ENCODE measurements around the gene AFAP1L1.
A peak's percentile ranks its signal among the peaks of the same experiment; 100 is the strongest.

The AFAP1L1 gene

DNA sequence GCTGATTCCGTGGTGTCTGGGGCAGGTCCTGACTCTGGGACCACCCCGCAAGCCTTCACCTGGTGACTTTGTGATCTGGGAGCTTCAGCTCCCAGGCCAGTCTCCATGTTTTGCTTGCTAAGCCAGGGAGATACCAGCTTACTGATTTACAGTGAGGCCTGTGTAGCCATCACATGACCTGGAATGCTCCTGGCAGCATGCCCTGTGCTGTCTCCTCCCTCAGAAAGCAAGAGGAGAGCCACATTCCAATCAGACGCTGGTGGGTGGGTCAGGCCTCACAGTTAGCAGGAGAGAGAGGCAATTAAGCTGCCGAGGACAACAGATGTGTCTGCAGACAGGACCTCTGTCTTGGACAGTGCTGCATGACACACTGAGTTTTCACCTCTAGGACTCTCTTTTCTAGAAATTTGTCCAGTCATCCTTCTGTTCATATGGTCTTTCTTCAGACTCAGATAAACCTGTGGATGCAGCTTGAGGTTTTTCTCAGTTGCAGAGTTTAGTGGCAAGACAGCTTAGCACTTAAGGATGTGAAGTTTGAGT is 49.2 kb downstream of the AFAP1L1 start:
- Histone ChIP-seq H3K14ac (ENCODE audit: low read length in 2 of 2) (peak overlapping the region in 1 of 2 experiments; percentile 56), H4K91ac (ENCODE audit: low read length) (peak overlapping the region; percentile 94), H3K4me3 (ENCODE audit: insufficient read depth in 1 of 2, low read depth in 1 of 2, low read length in 2 of 2) (no peak overlapping the region), H3K9ac (ENCODE audit: low read length) (peak overlapping the region; percentile 70), H3K23ac (ENCODE audit: low read length in 2 of 2) (no peak overlapping the region), H3K4ac (ENCODE audit: low read depth in 1 of 2, low read length in 2 of 2) (peak overlapping the region; percentile 88 to 95), H3K27ac (ENCODE audit: low read length, poor library complexity, severe bottlenecking) (peak overlapping the region; percentile 86), H3K27me3 (ENCODE audit: control insufficient read depth in 1 of 2, insufficient read depth in 1 of 2, low read length in 2 of 2) (no peaks in the 10 kb centered on the region), H4K8ac (ENCODE audit: low read length) (peak overlapping the region; percentile 96), H2AFZ (ENCODE audit: low read depth, low read length) (peak overlapping the region; percentile 48), H3K36me3 (ENCODE audit: control insufficient read depth in 1 of 2, insufficient read depth in 2 of 2, low read depth in 1 of 2, low read length in 2 of 2) (peaks cover 6 to 16% of the 10 kb centered on the region in 2 experiments), H3K79me1 (replicated peaks; ENCODE audit: low read length, poor library complexity, severe bottlenecking) (no peaks in the 10 kb centered on the region), H3K4me1 (ENCODE audit: control insufficient read depth, insufficient read depth, low read depth, low read length) (peaks cover 14% of the 10 kb centered on the region), H2AK5ac (ENCODE audit: low read length, severe bottlenecking) (no peak overlapping the region), H2BK5ac (ENCODE audit: low read depth, low read length, poor library complexity, severe bottlenecking) (no peak overlapping the region), H3K9me3 (ENCODE audit: control insufficient read depth, low read length) (no peaks in the 10 kb centered on the region), H2BK120ac (ENCODE audit: low read depth, low read length) (peak overlapping the region; percentile 89), H3K18ac (ENCODE audit: low read depth in 1 of 2, low read length in 2 of 2) (peak overlapping the region; percentile 96 to 98), H2BK15ac (ENCODE audit: low read depth, poor library complexity, severe bottlenecking) (peak overlapping the region; percentile 92), H2BK12ac (ENCODE audit: low read length in 2 of 2) (peak overlapping the region; percentile 91 to 98), H3K4me2 (ENCODE audit: low read length, poor library complexity, severe bottlenecking) (no peak overlapping the region)
- WGBS, result 32% methylated on average over 4 of the region's 4 CpGs
- DNase-seq, result peak; percentile 95

DNA sequence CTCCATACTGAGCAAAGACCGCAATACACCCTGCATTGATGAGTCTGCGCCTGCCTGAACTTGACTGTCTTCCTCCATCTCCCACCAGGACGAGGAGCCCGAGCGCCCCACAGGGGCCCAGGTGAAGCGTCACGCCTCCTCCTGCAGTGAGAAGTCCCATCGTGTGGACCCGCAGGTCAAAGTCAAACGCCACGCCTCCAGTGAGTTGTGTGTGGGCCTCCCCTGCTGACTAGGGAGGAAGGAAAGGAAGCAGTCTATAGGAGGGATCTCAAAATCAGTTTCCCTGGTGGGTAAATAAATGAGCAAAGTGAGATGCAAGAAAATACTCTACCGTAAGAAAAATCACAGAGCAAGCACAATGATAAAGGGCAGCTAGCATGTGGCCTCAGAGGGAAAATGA is 50.9 kb downstream of the AFAP1L1 start:
- H2AK5ac ChIP-seq (ENCODE audit: low read length, severe bottlenecking), result no peak overlapping the region
- peaks cover 6 to 16% of the 10 kb centered on the region in 2 experiments for H3K36me3 ChIP-seq (ENCODE audit: control insufficient read depth in 1 of 2, insufficient read depth in 2 of 2, low read depth in 1 of 2, low read length in 2 of 2)
- H2BK5ac ChIP-seq (ENCODE audit: low read depth, low read length, poor library complexity, severe bottlenecking), result no peak overlapping the region

DNA sequence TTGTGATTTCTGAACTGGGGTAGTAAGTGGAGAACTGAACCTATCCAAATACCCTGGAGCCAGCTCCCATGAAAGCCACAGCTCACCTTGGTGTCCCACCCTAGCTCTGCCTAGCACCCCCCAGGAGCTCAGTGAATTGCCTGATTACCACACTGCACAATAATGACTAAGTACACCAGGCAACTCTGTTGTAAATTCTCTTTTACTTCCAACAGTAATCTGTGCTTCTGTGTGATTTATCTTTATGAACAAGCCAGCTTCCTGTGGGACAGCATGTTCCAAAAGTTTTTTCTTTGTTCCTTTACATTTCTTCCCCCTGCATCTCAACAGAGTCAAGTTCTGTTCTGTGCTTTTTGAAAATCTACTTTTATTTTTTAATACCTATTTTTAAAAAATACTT is 51.6 kb downstream of the AFAP1L1 start:
- Histone ChIP-seq H4K91ac (ENCODE audit: low read length) (peak overlapping the region; percentile 34), H2AFZ (ENCODE audit: low read depth, low read length) (no peak overlapping the region), H3K27me3 (ENCODE audit: control insufficient read depth in 1 of 2, insufficient read depth in 1 of 2, low read length in 2 of 2) (no peaks in the 10 kb centered on the region), H2AK5ac (ENCODE audit: low read length, severe bottlenecking) (no peak overlapping the region), H3K9me3 (ENCODE audit: control insufficient read depth, low read length) (no peaks in the 10 kb centered on the region), H3K4me1 (ENCODE audit: control insufficient read depth, insufficient read depth, low read depth, low read length) (peaks cover 14% of the 10 kb centered on the region), H4K8ac (ENCODE audit: low read length) (peak overlapping the region; percentile 84), H3K79me1 (replicated peaks; ENCODE audit: low read length, poor library complexity, severe bottlenecking) (no peaks in the 10 kb centered on the region), H2BK15ac (ENCODE audit: low read depth, poor library complexity, severe bottlenecking) (peak overlapping the region; percentile 76), H3K4ac (ENCODE audit: low read depth in 1 of 2, low read length in 2 of 2) (peak overlapping the region; percentile 72 to 74), H3K4me3 (ENCODE audit: insufficient read depth in 1 of 2, low read depth in 1 of 2, low read length in 2 of 2) (no peak overlapping the region), H2BK5ac (ENCODE audit: low read depth, low read length, poor library complexity, severe bottlenecking) (no peak overlapping the region), H2BK12ac (ENCODE audit: low read length in 2 of 2) (peak overlapping the region in 1 of 2 experiments; percentile 72), H3K4me2 (ENCODE audit: low read length, poor library complexity, severe bottlenecking) (no peak overlapping the region), H3K36me3 (ENCODE audit: control insufficient read depth in 1 of 2, insufficient read depth in 2 of 2, low read depth in 1 of 2, low read length in 2 of 2) (peaks cover 6 to 16% of the 10 kb centered on the region in 2 experiments), H3K14ac (ENCODE audit: low read length in 2 of 2) (no peak overlapping the region), H2BK120ac (ENCODE audit: low read depth, low read length) (peak overlapping the region; percentile 95), H3K27ac (ENCODE audit: low read length, poor library complexity, severe bottlenecking) (no peak overlapping the region), H3K18ac (ENCODE audit: low read depth in 1 of 2, low read length in 2 of 2) (peak overlapping the region; percentile 82 to 83), H3K9ac (ENCODE audit: low read length) (peak overlapping the region; percentile 80), H3K23ac (ENCODE audit: low read length in 2 of 2) (no peak overlapping the region)
- peak; percentile 70 for DNase-seq

More for the DNA sequence above, 50.9 kb downstream of the AFAP1L1 start:
- Histone ChIP-seq H3K18ac (ENCODE audit: low read depth in 1 of 2, low read length in 2 of 2) (peak overlapping the region; percentile 32 to 94), H2AFZ (ENCODE audit: low read depth, low read length) (no peak overlapping the region), H3K9ac (ENCODE audit: low read length) (peak overlapping the region; percentile 80), H2BK12ac (ENCODE audit: low read length in 2 of 2) (peak overlapping the region; percentile 81 to 96), H3K4me2 (ENCODE audit: low read length, poor library complexity, severe bottlenecking) (no peak overlapping the region), H3K9me3 (ENCODE audit: control insufficient read depth, low read length) (no peaks in the 10 kb centered on the region), H4K91ac (ENCODE audit: low read length) (peak overlapping the region; percentile 95), H3K4me1 (ENCODE audit: control insufficient read depth, insufficient read depth, low read depth, low read length) (peaks cover 14% of the 10 kb centered on the region), H3K79me1 (replicated peaks; ENCODE audit: low read length, poor library complexity, severe bottlenecking) (no peaks in the 10 kb centered on the region), H4K8ac (ENCODE audit: low read length) (peak overlapping the region; percentile 72), H2BK120ac (ENCODE audit: low read depth, low read length) (peak overlapping the region; percentile 95), H3K4ac (ENCODE audit: low read depth in 1 of 2, low read length in 2 of 2) (peak overlapping the region; percentile 71 to 93), H3K23ac (ENCODE audit: low read length in 2 of 2) (no peak overlapping the region), H3K14ac (ENCODE audit: low read length in 2 of 2) (no peak overlapping the region), H2BK15ac (ENCODE audit: low read depth, poor library complexity, severe bottlenecking) (peak overlapping the region; percentile 2), H3K27me3 (ENCODE audit: control insufficient read depth in 1 of 2, insufficient read depth in 1 of 2, low read length in 2 of 2) (no peaks in the 10 kb centered on the region), H3K27ac (ENCODE audit: low read length, poor library complexity, severe bottlenecking) (no peak overlapping the region), H3K4me3 (ENCODE audit: insufficient read depth in 1 of 2, low read depth in 1 of 2, low read length in 2 of 2) (no peak overlapping the region)
- no peak for DNase-seq
- 76% methylated on average over 12 of the region's 12 CpGs for WGBS

DNA sequence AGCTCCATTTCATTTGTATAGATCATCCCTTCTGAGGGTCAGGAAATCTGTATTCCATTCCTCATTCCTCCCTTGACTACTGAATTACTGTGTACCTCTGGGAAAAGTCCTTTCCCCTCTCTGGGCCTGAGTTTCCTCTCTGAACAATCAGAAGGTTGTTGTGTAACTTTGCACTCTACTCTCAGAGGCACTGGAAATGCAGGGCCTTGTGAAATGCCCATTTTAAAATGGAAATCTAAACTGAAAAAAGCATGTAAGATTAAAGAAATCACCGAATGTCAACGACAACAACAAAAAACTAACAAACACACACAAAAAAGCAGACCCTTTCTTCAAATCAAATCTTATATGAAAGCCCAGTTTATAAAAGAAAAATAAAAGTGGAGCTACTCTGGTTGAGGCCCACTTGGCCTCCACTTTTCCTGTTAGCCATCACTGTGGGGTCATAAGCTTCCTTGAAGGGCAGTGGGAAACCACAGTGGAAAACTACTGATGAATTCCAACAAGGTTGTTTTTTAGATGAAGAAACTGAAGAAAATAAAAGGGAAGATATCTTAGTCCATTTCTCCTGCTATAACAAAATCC is 52.1 kb downstream of the AFAP1L1 start:
- Histone ChIP-seq H3K9ac (ENCODE audit: low read length) (peak overlapping the region; percentile 80), H3K79me1 (replicated peaks; ENCODE audit: low read length, poor library complexity, severe bottlenecking) (no peaks in the 10 kb centered on the region), H2BK5ac (ENCODE audit: low read depth, low read length, poor library complexity, severe bottlenecking) (no peak overlapping the region), H2BK15ac (ENCODE audit: low read depth, poor library complexity, severe bottlenecking) (no peak overlapping the region), H2BK120ac (ENCODE audit: low read depth, low read length) (peak overlapping the region; percentile 61), H2AK5ac (ENCODE audit: low read length, severe bottlenecking) (no peak overlapping the region), H3K27me3 (ENCODE audit: control insufficient read depth in 1 of 2, insufficient read depth in 1 of 2, low read length in 2 of 2) (no peaks in the 10 kb centered on the region), H3K4me3 (ENCODE audit: insufficient read depth in 1 of 2, low read depth in 1 of 2, low read length in 2 of 2) (no peak overlapping the region), H3K14ac (ENCODE audit: low read length in 2 of 2) (no peak overlapping the region), H3K27ac (ENCODE audit: low read length, poor library complexity, severe bottlenecking) (no peak overlapping the region), H3K4me2 (ENCODE audit: low read length, poor library complexity, severe bottlenecking) (no peak overlapping the region), H3K9me3 (ENCODE audit: control insufficient read depth, low read length) (no peaks in the 10 kb centered on the region), H3K18ac (ENCODE audit: low read depth in 1 of 2, low read length in 2 of 2) (no peak overlapping the region), H3K4ac (ENCODE audit: low read depth in 1 of 2, low read length in 2 of 2) (no peak overlapping the region), H3K36me3 (ENCODE audit: control insufficient read depth in 1 of 2, insufficient read depth in 2 of 2, low read depth in 1 of 2, low read length in 2 of 2) (peaks cover 6 to 12% of the 10 kb centered on the region in 2 experiments), H2AFZ (ENCODE audit: low read depth, low read length) (no peak overlapping the region), H2BK12ac (ENCODE audit: low read length in 2 of 2) (no peak overlapping the region), H3K4me1 (ENCODE audit: control insufficient read depth, insufficient read depth, low read depth, low read length) (peaks cover 14% of the 10 kb centered on the region), H4K91ac (ENCODE audit: low read length) (no peak overlapping the region), H4K8ac (ENCODE audit: low read length) (peak overlapping the region; percentile 63), H3K23ac (ENCODE audit: low read length in 2 of 2) (no peak overlapping the region)
- peak; percentile 70 for DNase-seq
- WGBS, result 83% methylated on average over 1 of the region's 2 CpGs
